ENCODE measurements around the gene ERCC6. TPM values are rescaled to one million over a fixed set of nuclear protein-coding genes. Genes with fewer than 3 reads are reported as not detected.

Gene ERCC6
- total and polyA plus RNA-seq, 10 of the 15 experiments (the other 5 are each of a cell fraction or from before 2014, with no cell fraction given) = 4.3 to 15.6 (median 7.8) TPM

- intact Hi-C loops (cut with micrococcal nuclease; ENCODE audit: unreplicated experiment) (no loop called here), in situ Hi-C loops (cut with MboI) (no loop called here)
- Histone ChIP-seq H3K27ac (ENCODE audit: control insufficient read depth, insufficient read depth) (peak overlapping the region; percentile 56; the same call in 1 of the 2 replicates), H3K9ac (ENCODE audit: control insufficient read depth, insufficient read depth, low read length) (no peak overlapping the region), H3K4me2 (ENCODE audit: control insufficient read depth, insufficient read depth) (no peak overlapping the region), H3K79me2 (ENCODE audit: control insufficient read depth, insufficient read depth, low read length) (no peaks in the 10 kb centered on the region), H3K36me3 (ENCODE audit: control insufficient read depth in 2 of 2, insufficient read depth in 2 of 2, low read length in 1 of 2) (no peaks in the 10 kb centered on the region), H2AFZ (ENCODE audit: control insufficient read depth, low read depth, low read length) (no peak overlapping the region), H3K9me3 (replicated peaks; ENCODE audit: control insufficient read depth, insufficient read depth, low read length) (peaks cover 2% of the 10 kb centered on the region; the same call in 2 of the 3 replicates), H4K20me1 (ENCODE audit: control insufficient read depth, insufficient read depth) (no peaks in the 10 kb centered on the region), H3K27me3 (replicated peaks in 1 of 2; ENCODE audit: control insufficient read depth in 2 of 2, insufficient read depth in 2 of 2, low read length in 1 of 2) (no peaks in the 10 kb centered on the region), H3K4me3 (0 out of 2 replicates have a peak overlapping the region, but pooled peaks have one; percentile 29), H3K4me1 (ENCODE audit: control insufficient read depth, insufficient read depth, low read length) (no peaks in the 10 kb centered on the region)
- BruUV-seq (replicated peaks) = no TSS peak
- DNase-seq (ENCODE audit: low read depth, low spot score) = no peak
- RAD21 ChIA-PET (ENCODE audit: unreplicated experiment) = interaction anchor here (0.5 kb wide), 1 partner anchor 849 kb away, joined by 4 read pairs; no protein-coding TSS in a partner anchor
- peak; percentile 18; the same call in 1 of the 3 replicates for ATAC-seq
- TF ChIP-seq FOS (IDR thresholded peaks at IDR 0.05; ENCODE audit: borderline replicate concordance, extremely low read depth, insufficient read length) (no peak), FOXM1 (IDR thresholded peaks at IDR 0.05; ENCODE audit: low read depth, low read length) (no peak), SPI1 (IDR thresholded peaks at IDR 0.05; ENCODE audit: borderline replicate concordance, insufficient read depth, low read depth, low read length) (peak; percentile 22; the same call in 1 of the 2 replicates)
- CTCF ChIA-PET = no interaction called here
- SMC1A ChIA-PET (ENCODE audit: uncharacterized antibody, unreplicated experiment) = no interaction called here
- FAIRE-seq = no peak
- 0% methylated on average over 1 of the region's 1 CpG for WGBS (ENCODE audit: insufficient coverage, insufficient replicate concordance, low lambda C conversion rate, missing lambda C conversion rate)
- POLR2A ChIA-PET = interaction anchor here (1.6 kb wide), 1 partner anchor 29 kb away, joined by 3 read pairs; the partner anchor contains the start of gene ERCC6
These were observed 28.9 kb upstream of the ERCC6 start for GRCh38 chr10:49567810-49568209.

- POLR2A ChIA-PET = no interaction called here
- no peak overlapping the region for H3K4me2 ChIP-seq (ENCODE audit: control insufficient read depth, insufficient read depth)
- SMC1A ChIA-PET (ENCODE audit: uncharacterized antibody, unreplicated experiment) = no interaction called here
- H4K20me1 ChIP-seq (ENCODE audit: control insufficient read depth, insufficient read depth) = no peaks in the 10 kb centered on the region
- no peak for TF ChIP-seq CUX1 (IDR thresholded peaks at IDR 0.05; ENCODE audit: insufficient replicate concordance, low read depth, low read length)
- no peak for TF ChIP-seq GATAD2B (conservative IDR thresholded peaks at IDR 0.05; ENCODE audit: low read depth)
- TF ChIP-seq NFIC (IDR thresholded peaks at IDR 0.05; ENCODE audit: low read depth, low read length) = no peak
- TF ChIP-seq SREBF2 (IDR thresholded peaks at IDR 0.05; ENCODE audit: low read length) = no peak
- TF ChIP-seq HDAC6 (IDR thresholded peaks at IDR 0.05; ENCODE audit: unreplicated experiment) = no peak
- no peak for TF ChIP-seq E2F4 (IDR thresholded peaks at IDR 0.05; ENCODE audit: low read depth, low read length)
- TF ChIP-seq ESRRA (IDR thresholded peaks at IDR 0.05; ENCODE audit: low read length) = no peak
- TF ChIP-seq NR2F1 (conservative IDR thresholded peaks at IDR 0.05) = no peak
- peaks cover 2% of the 10 kb centered on the region; the same call in 2 of the 3 replicates for H3K9me3 ChIP-seq (replicated peaks; ENCODE audit: control insufficient read depth, insufficient read depth, low read length)
- DNase-seq (ENCODE audit: low read depth, low spot score) = no peak
- H2AFZ ChIP-seq (ENCODE audit: control insufficient read depth, low read depth, low read length) = no peak overlapping the region
- H3K36me3 ChIP-seq (ENCODE audit: control insufficient read depth in 2 of 2, insufficient read depth in 2 of 2, low read length in 1 of 2) = no peaks in the 10 kb centered on the region
- no peaks in the 10 kb centered on the region for H3K79me2 ChIP-seq (ENCODE audit: control insufficient read depth, insufficient read depth, low read length)
- no peak for FAIRE-seq
- no peaks in the 10 kb centered on the region for H3K4me1 ChIP-seq (ENCODE audit: control insufficient read depth, insufficient read depth, low read length)
- in situ Hi-C loops (cut with MboI) = no loop called here
- no peak overlapping the region for H3K4me3 ChIP-seq
- no peak overlapping the region for H3K27ac ChIP-seq (ENCODE audit: control insufficient read depth, insufficient read depth)
- RAD21 ChIA-PET (ENCODE audit: unreplicated experiment) = interaction anchor here (0.9 kb wide), 1 partner anchor 28 kb away, joined by 3 read pairs; no protein-coding TSS in a partner anchor
- intact Hi-C loops (cut with micrococcal nuclease; ENCODE audit: unreplicated experiment) = no loop called here
- CTCF ChIA-PET = interaction anchor here (2.2 kb wide), 1 partner anchor 29 kb away, joined by 7 read pairs; no protein-coding TSS in a partner anchor
- no peak for ATAC-seq
- 14% methylated on average over 4 of the region's 4 CpGs for WGBS (ENCODE audit: insufficient coverage, insufficient replicate concordance, low lambda C conversion rate, missing lambda C conversion rate)
- BruUV-seq (replicated peaks) = no TSS peak
- no peaks in the 10 kb centered on the region for H3K27me3 ChIP-seq (replicated peaks in 1 of 2; ENCODE audit: control insufficient read depth in 2 of 2, insufficient read depth in 2 of 2, low read length in 1 of 2)
- H3K9ac ChIP-seq (ENCODE audit: control insufficient read depth, insufficient read depth, low read length) = no peak overlapping the region
These were observed 25.6 kb upstream of the ERCC6 start for GRCh38 chr10:49564461-49565009.

Data from GM12878 (cell line).